Measurements from ENCODE around the gene UMODL1.

UMODL1 gene

DNA sequence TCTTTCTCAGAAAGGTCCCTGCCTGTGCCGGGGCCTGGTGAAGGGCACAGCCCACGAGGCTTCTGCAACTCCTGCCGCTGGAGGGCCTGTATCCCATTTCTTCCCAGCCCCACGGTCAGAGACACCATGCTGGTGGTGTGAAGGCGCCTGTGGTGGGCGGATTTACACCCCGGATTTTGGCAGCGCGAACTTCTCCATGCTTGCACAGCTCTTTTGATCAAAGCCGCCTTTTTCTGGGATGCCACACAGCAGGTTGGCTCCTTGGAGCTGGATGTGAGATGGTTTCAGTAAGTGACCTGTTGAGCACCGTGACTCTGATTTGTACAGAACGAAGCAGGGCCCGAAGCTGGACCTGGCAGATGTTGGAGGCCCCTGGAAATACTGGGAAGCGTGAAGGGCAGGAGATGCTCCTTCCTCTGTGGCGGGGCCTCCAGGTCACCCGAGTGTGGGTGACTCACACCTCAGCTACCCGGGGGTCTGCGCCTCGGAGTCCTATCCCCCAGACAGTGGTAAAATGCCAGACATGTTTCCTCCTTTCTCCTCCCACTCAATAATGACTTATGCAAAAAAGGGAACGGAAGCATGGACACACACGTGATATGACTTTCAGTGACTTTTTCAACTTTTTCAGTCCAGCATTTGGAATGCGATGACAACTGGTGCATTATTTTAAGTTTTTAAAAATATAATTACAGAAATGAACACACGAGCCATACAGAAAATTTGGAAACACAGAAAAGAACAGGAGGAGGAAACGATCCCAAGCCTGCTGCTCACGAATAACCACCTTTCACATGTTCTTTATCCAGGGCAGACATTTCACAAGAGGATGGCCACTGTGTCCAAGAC, 9.0 kb downstream of the UMODL1 start:
- no peak for DNase-seq (ENCODE audit: low spot score)

GRCh38 chr21:42080788-42081083, 9.6 kb downstream of the UMODL1 start:
- peak; percentile 45 for DNase-seq (ENCODE audit: low spot score)

DNA sequence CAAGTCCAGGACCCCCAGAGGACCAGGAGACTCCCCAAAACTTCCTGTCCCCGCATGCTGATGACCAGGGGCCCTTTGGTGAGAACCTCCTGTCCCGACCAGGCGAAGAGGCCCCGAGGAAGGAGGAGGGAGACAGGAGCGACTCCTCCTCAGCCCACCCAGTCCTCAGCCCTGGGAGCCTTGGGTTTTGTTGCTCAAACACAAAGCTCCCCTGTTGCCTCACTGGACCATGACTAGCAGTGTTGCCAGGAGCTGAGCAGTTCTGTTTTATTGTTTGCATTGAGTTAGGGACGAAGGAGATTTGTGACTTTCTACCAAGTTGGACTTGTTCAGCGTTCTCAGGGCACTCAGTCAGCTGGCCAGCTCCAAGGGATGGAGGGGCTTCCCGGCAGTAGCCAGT, 10.0 kb downstream of the UMODL1 start:
- no peak for DNase-seq (ENCODE audit: low spot score)

- no peak for DNase-seq (ENCODE audit: low spot score)
These were observed 10.8 kb downstream of the UMODL1 start for GRCh38 chr21:42081931-42082381.

- DNase-seq (ENCODE audit: low spot score) = no peak
These were observed 11.6 kb downstream of the UMODL1 start for GRCh38 chr21:42082501-42083360.

DNA sequence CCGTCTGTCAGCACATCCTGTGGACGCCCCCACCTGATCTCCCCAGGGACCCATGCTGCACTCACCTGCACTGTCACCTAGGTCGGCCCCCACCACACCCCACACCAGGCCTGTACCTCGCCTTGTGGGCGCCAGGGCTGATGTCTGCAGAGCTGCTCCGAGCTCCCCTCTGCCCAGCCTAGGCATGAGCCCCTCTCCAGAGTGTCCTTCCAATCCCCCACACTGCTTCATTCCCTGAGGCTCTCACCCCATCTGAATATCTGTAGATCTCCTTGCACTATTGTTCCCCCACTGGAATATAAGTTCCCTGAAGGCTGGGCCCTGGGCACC, 12.2 kb downstream of the UMODL1 start:
- no peak for DNase-seq (ENCODE audit: low spot score)

DNA sequence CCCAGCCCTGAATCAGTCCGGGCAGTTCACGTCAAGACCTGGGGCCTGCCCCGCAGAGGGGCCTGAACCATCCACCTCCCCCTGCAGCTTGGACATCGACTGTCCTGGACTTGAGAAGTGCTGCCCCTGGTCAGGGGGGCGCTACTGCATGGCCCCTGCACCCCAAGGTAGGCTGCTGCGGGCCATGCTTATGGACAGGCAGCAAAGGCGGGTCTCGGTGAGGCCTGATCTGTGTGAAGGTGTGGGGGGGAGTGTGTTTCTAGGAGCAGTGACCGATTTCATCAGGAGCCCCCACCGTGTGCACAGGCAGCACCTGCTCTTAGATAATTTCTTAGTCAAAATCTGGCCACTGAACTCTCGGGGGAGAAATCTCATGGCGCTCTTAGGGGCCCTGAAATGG, 13.0 kb downstream of the UMODL1 start:
- DNase-seq (ENCODE audit: low spot score) = no peak

- no peak for DNase-seq (ENCODE audit: low spot score)
These were observed 14.3 kb downstream of the UMODL1 start for GRCh38 chr21:42085246-42086077.

- no peak for DNase-seq (ENCODE audit: low spot score)
These were observed 15.9 kb downstream of the UMODL1 start for GRCh38 chr21:42086969-42087368.

GRCh38 chr21:42088148-42088547, 17.0 kb downstream of the UMODL1 start:
- DNase-seq (ENCODE audit: low spot score) = no peak

- DNase-seq (ENCODE audit: low spot score) = no peak
These were observed 17.5 kb downstream of the UMODL1 start for GRCh38 chr21:42088658-42089057.

- no peak for DNase-seq (ENCODE audit: low spot score)
These were observed 18.0 kb downstream of the UMODL1 start for GRCh38 chr21:42089093-42089631.

- no peak for DNase-seq (ENCODE audit: low spot score)
These were observed 18.7 kb downstream of the UMODL1 start for GRCh38 chr21:42089665-42090310.

- DNase-seq (ENCODE audit: low spot score) = no peak
These were observed 20.9 kb downstream of the UMODL1 start for GRCh38 chr21:42091899-42092508.

GRCh38 chr21:42092771-42093170, 21.7 kb downstream of the UMODL1 start:
- DNase-seq (ENCODE audit: low spot score) = no peak

- DNase-seq (ENCODE audit: low spot score) = no peak
These were observed 22.1 kb downstream of the UMODL1 start for GRCh38 chr21:42093186-42093585.

DNA sequence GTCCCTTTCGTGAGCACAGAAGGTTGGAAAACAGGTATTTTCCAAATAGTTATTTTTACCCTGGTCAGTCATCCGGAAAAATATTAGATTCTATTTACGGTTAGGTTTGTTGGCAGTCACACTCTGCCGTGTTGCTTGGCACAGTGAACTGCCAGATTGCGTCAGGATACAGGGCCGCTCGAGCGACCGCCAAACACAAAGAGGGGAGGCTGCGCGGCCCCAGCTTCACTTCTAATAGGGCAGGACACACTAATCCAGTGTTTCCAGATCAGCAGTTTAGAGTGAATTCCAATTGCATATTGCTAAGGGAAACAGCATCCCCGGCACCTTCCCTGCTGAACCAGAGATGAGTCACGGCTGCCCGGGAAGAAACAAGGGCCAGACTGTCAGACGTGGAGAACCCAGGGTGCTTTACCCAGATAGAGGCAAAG, 22.9 kb downstream of the UMODL1 start:
- peak; percentile 89 for DNase-seq (ENCODE audit: low spot score)

DNA sequence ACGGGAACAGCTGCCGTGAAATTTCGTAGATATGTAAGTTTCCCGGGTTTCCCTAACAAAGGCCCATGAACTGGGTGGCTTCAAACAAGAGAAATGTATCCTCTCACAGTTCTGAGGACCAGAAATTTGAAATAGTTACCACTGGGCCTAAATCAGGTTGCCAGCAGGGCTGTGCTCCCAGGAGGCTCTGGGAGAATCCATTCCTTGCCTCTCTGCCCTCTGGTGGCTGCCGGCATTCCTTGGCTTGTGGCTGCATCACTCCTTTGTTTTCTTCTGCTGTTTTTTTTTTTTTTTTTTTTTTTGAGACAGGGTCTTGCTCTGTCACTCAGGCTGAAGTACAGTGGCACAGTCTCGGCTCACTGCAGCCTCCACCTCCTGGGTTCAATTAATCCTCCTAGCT, 23.7 kb downstream of the UMODL1 start:
- DNase-seq (ENCODE audit: low spot score) = no peak

DNA sequence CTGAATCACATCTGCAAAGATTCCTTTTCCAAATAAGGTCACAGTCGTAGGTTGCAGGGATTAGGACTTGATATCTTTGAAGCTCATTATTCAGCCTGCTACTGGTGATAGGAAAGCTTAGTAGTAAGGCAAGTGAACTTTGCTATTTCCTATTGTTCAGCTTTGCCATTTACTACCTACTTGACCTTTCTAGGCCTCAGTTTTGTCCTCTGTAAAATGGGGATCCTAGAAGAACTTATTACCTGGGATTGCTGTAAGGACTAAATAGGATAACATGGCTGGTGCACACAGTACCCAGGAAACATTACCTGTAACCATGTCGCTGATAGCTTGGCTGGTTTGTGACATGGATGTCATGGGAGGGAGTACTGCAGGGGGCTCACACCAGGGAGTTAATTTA, 24.5 kb downstream of the UMODL1 start:
- no peak for DNase-seq (ENCODE audit: low spot score)

DNA sequence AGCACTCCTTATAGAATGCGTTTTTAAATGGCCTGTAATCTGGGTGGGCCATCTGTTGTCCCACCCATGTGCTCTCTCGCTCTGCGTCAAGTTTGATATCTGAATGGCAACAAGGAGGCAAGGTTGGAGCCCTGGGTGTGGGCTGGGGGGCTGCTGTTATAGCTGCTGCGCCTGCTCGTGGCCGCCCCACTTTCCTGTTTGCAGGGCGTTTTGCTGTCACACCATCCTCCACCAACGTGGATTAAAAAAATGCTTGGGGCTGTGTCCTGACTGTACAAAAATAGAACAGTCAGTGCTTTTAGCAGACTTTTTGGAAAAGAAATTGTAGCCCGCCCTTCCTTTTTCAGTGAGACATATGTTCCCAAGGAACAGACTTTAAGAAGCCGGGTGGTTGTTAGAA, 25.4 kb downstream of the UMODL1 start:
- no peak for DNase-seq (ENCODE audit: low spot score)

DNA sequence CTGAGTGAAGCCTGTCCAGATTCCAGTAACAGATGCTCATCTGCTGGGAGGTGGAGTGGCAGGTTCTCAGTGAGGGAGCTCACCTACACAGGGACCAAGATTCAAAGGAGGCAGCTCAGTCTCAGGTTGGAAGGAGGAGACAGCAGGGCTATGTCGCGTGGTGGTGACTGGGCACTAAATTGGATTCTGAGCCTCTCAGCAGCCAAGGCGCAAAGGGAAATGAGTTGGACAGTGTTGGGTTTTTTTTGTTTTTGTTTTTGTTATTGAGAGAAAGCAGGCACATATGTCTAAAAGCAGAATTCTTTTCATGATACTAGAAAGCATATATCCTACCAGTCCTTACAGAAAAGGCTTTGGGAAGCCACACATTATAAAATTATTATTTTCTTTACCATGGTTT, 26.2 kb downstream of the UMODL1 start:
- no peak for DNase-seq (ENCODE audit: low spot score)
